Activated naive CD8-positive, alpha-beta T cell treated with anti-CD3 and anti-CD28 coated beads, Interleukin-2, amount 50 U/mL, for 24 hours (primary cell): ENCODE data around the gene KIAA1217.
"Not testable (repeated sequence)": the region's sequence is repeated elsewhere in the genome, so short reads cannot be mapped to it uniquely, and the experiment has no call there.

Experiments used
- ATAC-seq: fragments of 150-1000 bp; cut with Tn5 transposase; one replicate; pipeline ENCODE4 v1.10.0; 2021
- DNase-seq: peaks from one replicate; pipeline ENCODE4 v3.0.0; 2021
- H3K27ac Mint-ChIP-seq: one replicate; pipeline ENCODE4 v1.8.0; 2021; ENCODE audit warnings: mild to moderate bottlenecking, mixed read lengths
- H3K27me3 Mint-ChIP-seq: one replicate; pipeline ENCODE4 v1.8.0; 2021; ENCODE audit warnings: mixed read lengths
- H3K36me3 Mint-ChIP-seq: one replicate; pipeline ENCODE4 v1.8.0; 2021; ENCODE audit warnings: low read depth, mixed read lengths
- H3K4me1 Mint-ChIP-seq: one replicate; pipeline ENCODE4 v1.8.0; 2021; ENCODE audit warnings: mixed read lengths
- H3K4me3 Mint-ChIP-seq: one replicate; pipeline ENCODE4 v1.8.0; 2021; ENCODE audit warnings: mild to moderate bottlenecking, moderate library complexity, mixed read lengths
- H3K9me3 Mint-ChIP-seq: one replicate; pipeline ENCODE4 v1.8.0; 2021; ENCODE audit warnings: mixed read lengths

KIAA1217 gene

DNA sequence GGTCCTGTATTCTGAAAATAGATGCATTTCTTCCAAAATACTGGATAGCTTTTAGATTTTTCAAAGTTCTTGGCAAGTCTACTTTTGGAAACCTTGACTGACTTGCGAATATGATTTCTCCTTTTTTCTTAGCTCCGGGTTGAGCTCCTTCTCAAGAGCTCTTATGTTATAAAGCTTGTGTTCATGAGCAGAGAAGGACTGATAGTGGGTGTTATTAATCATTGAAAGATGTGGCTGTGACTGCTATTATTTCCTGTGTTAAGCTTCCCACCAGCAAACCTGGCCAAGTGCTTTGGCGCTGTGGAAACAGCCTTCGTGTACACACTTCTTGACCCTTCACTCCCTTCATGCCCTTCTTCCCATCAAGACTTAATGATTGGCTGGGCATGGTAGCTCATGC is 98.2 kb downstream of the KIAA1217 start:
- H3K4me1 Mint-ChIP-seq, result no peaks in the 10 kb centered on the region
- no peak overlapping the region for H3K27ac Mint-ChIP-seq
- no peak for DNase-seq
- H3K9me3 Mint-ChIP-seq, result no peaks in the 10 kb centered on the region
- no peaks in the 10 kb centered on the region for H3K27me3 Mint-ChIP-seq
- H3K36me3 Mint-ChIP-seq, result peaks cover 1% of the 10 kb centered on the region
- ATAC-seq, result no peak
- no peak overlapping the region for H3K4me3 Mint-ChIP-seq

DNA sequence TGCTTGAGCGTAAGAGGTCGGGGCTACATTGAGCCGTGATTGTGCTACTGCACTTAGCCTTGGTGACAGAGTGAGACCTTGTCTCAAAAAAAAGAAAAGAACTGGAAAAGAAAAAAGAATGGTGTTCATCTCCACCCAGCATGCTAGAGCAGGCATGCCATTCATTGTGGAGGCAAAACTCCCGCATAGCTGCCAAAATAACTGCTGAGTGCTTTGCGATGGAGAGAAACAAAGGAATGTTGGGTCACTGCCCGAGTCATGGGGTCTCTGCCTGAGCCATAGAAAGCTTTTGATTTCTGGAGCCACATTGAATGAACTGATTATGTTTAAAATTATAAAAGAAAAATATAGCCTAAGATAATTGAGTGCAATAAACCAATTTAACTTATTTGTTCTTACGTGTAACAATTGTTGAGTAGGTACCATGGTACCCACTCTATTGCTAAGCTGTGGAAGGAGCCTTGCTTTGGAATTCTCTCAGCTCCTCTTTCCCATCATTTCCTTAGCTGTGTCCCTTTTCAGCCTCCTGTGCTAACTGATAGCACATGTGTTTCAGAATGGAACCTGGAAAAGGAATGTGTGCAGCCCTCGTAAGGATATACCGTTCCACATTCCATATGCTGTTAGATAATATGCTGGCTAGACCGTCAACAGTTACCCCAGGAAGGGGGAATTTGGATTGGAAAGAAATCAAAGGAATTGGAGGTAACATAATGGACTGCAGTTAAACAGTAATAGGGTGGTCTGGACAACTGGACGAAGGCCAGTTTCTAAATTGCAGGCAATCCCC is 99.0 kb downstream of the KIAA1217 start:
- H3K27ac Mint-ChIP-seq, result no peak overlapping the region
- H3K4me1 Mint-ChIP-seq, result no peaks in the 10 kb centered on the region
- no peaks in the 10 kb centered on the region for H3K9me3 Mint-ChIP-seq
- peaks cover 1% of the 10 kb centered on the region for H3K36me3 Mint-ChIP-seq
- DNase-seq, result no peak
- no peaks in the 10 kb centered on the region for H3K27me3 Mint-ChIP-seq
- ATAC-seq, result no peak
- no peak overlapping the region for H3K4me3 Mint-ChIP-seq

DNA sequence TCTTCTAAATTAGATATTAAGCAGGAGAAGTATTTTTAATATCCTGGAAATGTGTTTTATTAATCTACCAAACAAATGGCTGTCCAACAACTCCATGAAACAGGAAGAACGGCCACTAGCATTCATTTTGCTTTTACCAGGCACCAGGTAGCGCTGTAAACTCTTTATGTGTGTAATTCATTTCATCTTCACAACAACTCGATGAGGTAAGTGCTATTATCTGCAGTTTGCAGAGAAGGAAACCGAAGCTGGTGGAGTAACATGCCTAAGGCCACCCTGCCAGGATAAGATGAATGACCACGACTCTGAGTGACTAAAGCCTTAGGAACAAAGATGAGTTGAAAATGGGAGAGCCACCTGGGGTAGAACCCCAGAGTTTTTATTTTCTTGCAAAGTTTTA is 101.2 kb downstream of the KIAA1217 start:
- ATAC-seq, result no peak
- H3K4me3 Mint-ChIP-seq, result no peak overlapping the region
- no peaks in the 10 kb centered on the region for H3K9me3 Mint-ChIP-seq
- H3K4me1 Mint-ChIP-seq, result no peaks in the 10 kb centered on the region
- no peaks in the 10 kb centered on the region for H3K27me3 Mint-ChIP-seq
- H3K36me3 Mint-ChIP-seq, result peaks cover 1% of the 10 kb centered on the region
- no peak overlapping the region for H3K27ac Mint-ChIP-seq
- DNase-seq, result no peak

DNA sequence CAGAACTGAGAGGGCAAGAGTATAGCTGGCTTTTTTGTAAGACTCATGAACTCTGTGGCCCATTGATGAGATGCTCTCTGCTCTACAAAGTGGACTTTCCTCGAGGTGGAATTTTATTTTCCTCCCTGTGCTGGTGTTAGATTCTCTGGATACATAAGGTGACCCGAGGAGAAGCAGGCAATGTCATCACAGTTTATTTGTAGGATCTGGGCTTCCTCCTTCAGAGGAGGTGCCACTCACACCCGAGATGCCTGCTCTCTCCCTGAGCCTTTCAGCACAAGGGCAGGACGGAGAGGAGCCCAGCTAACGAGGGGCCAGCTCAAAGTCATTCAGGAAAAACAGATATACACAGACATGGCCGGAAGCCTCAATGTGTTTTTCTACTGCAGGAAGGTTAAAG is 103.0 kb downstream of the KIAA1217 start:
- ATAC-seq, result no peak
- H3K4me3 Mint-ChIP-seq, result no peak overlapping the region

DNA sequence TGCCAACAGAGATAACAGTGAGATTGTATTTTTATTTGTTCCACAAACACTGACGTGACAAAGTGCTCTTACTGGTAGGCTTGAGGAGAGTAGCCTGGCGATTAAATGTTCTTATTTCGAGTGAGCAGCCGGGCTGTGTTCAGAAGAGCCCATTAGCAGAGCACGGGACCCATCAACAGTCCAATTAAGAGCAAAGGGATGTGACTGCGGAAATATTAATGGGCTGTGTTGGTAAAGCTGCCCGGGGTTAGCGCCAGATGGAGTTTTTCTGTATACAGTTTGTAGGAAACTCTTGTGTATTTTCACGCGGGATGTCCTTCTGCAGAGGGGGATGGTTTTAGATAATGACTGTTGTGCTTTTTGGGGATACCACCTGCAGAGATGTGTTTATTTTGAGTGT is 104.3 kb downstream of the KIAA1217 start:
- Mint-ChIP-seq H3K27ac (no peak overlapping the region), H3K4me3 (no peak overlapping the region)

More for the DNA sequence above, 103.0 kb downstream of the KIAA1217 start:
- no peak for DNase-seq
- no peak overlapping the region for H3K27ac Mint-ChIP-seq
- H3K27me3 Mint-ChIP-seq, result no peaks in the 10 kb centered on the region
- peaks cover 1% of the 10 kb centered on the region for H3K36me3 Mint-ChIP-seq
- H3K9me3 Mint-ChIP-seq, result no peaks in the 10 kb centered on the region
- H3K4me1 Mint-ChIP-seq, result no peaks in the 10 kb centered on the region

DNA sequence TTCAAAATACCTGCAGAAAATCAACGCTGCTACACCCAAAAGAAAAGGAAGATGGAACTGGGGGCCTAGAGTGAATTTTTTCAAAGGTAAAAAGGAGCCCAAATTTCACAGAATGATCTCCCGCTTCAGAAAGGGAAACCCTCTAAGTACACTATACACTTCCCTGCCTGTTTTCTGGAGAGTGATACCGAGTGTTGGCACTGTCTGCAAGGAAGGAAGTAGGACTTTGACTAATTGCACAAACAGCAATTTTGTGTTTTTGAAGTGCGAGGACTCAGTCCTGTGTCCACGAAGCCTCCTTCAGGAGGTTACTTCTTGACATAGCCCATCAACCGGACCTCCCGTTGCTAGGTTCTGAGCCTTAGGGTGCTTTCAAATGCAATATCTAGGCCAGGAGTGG is 106.3 kb downstream of the KIAA1217 start:
- DNase-seq, result no peak
- no peaks in the 10 kb centered on the region for H3K9me3 Mint-ChIP-seq
- no peak overlapping the region for H3K27ac Mint-ChIP-seq
- no peaks in the 10 kb centered on the region for H3K4me1 Mint-ChIP-seq
- no peaks in the 10 kb centered on the region for H3K27me3 Mint-ChIP-seq
- no peak overlapping the region for H3K4me3 Mint-ChIP-seq
- no peak for ATAC-seq
- H3K36me3 Mint-ChIP-seq, result no peaks in the 10 kb centered on the region

More for the DNA sequence above, 104.3 kb downstream of the KIAA1217 start:
- no peaks in the 10 kb centered on the region for H3K36me3 Mint-ChIP-seq
- DNase-seq (no peak), ATAC-seq (no peak)
- no peaks in the 10 kb centered on the region for H3K27me3 Mint-ChIP-seq
- no peaks in the 10 kb centered on the region for H3K4me1 Mint-ChIP-seq
- H3K9me3 Mint-ChIP-seq, result no peaks in the 10 kb centered on the region

DNA sequence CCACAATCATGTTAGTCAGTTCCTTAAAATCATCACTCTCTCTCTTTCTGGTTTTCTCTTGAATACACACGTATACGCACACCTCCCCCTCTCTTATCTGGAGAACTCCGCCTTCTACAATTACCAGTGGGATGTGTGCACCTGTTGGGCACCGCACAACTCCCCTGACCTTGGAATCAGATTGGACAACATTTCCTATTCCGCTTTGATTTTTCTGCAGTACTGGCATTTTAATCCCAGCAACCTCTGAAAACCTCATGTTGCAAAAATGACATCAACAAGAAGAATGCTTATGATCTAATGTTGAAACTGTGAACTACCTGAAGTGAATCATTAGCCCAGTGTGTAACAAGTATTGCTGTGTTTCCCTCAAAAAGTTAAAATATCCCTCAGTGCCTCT is 109.6 kb downstream of the KIAA1217 start:
- no peaks in the 10 kb centered on the region for H3K4me1 Mint-ChIP-seq
- H3K9me3 Mint-ChIP-seq, result no peaks in the 10 kb centered on the region
- no peak overlapping the region for H3K4me3 Mint-ChIP-seq
- DNase-seq (no peak), ATAC-seq (no peak)
- H3K36me3 Mint-ChIP-seq, result no peaks in the 10 kb centered on the region
- H3K27ac Mint-ChIP-seq, result no peak overlapping the region
- no peaks in the 10 kb centered on the region for H3K27me3 Mint-ChIP-seq

DNA sequence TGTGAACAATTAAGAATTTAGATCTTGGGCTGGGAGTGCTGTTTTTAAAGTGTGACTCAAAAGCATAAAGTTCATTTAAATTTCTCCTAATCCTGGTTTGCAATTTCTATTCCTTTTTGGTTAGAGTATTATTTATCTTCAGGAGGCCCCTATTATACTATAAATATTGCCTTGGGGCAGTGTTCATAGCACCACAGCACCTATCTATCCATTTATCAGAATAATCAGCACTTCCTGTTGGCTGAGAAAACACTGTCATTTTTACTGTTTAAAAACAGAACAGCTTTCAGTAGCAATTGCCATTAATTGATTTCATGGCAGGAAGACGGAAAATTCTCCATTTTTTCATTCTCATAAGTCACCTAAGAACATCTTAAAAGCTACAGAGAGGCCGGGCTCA is 111.4 kb downstream of the KIAA1217 start:
- no peak overlapping the region for H3K4me3 Mint-ChIP-seq
- H3K4me1 Mint-ChIP-seq, result no peaks in the 10 kb centered on the region
- H3K27me3 Mint-ChIP-seq, result no peaks in the 10 kb centered on the region
- ATAC-seq (no peak), DNase-seq (no peak)
- no peaks in the 10 kb centered on the region for H3K9me3 Mint-ChIP-seq
- H3K27ac Mint-ChIP-seq, result no peak overlapping the region
- H3K36me3 Mint-ChIP-seq, result no peaks in the 10 kb centered on the region

DNA sequence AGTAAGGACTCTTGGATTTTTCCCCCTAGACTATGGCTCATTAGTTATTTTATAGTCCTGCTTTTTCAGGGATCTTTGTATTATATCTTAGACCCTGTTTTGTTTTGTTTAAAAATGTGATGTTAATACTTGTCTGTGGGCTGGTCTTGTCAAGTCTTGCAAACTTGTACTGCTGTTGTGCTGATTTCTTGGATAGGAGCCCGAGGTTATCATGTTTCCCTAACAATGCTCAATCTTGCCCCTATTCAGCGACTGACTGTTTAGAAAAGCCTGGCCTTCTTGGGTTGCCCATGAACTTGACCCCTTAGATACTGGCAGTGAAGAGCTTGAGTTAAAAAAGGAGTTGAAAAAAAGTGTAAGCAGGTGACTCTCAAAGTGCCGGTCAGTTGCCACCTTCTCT is 115.7 kb downstream of the KIAA1217 start:
- no peak overlapping the region for H3K4me3 Mint-ChIP-seq
- no peak overlapping the region for H3K27ac Mint-ChIP-seq
- H3K9me3 Mint-ChIP-seq, result no peaks in the 10 kb centered on the region
- no peaks in the 10 kb centered on the region for H3K27me3 Mint-ChIP-seq
- H3K4me1 Mint-ChIP-seq, result no peaks in the 10 kb centered on the region
- H3K36me3 Mint-ChIP-seq, result no peaks in the 10 kb centered on the region
- no peak for ATAC-seq
- DNase-seq, result no peak

DNA sequence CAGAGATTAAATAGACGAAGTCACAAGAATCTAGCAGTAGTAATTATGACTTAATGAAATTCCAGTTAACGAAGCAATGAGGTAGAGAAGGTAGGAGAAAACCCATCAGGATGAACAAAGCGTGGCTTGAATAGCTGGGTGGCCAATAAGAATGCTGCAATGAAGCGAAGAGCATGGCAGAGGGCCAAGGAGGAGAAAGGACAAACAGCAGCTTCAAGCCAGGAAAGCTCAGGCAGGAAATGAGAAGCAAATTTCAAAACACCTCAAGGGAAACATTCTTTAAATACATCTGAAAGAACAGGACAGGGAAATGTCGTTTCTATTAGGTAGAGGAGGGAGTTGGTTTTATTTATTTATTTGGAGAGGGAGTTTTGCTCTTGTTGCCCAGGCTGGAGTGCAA is 122.5 kb downstream of the KIAA1217 start:
- Mint-ChIP-seq H3K27ac (no peak overlapping the region), H3K9me3 (no peaks in the 10 kb centered on the region), H3K4me1 (no peaks in the 10 kb centered on the region), H3K27me3 (peaks cover 4% of the 10 kb centered on the region), H3K4me3 (no peak overlapping the region), H3K36me3 (no peaks in the 10 kb centered on the region)
- DNase-seq (no peak), ATAC-seq (no peak)

DNA sequence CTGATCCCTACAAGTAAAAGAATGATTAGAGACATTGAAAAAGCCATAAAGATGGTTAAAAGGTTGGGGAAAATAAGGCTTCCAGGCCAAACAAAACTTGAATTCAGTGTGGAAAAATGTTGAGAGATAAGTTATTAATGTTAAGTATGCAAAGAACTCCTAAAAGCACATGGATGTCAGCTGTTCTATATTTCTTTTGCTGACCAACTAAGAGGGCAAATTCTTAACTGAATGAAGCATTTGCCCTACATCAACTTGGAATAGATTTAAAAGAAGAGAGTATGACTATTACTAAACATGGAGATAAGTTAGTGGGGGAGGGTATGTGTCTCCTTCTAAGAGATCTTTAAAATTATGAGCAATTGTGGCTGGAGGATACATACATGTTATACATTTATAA is 124.8 kb downstream of the KIAA1217 start:
- no peaks in the 10 kb centered on the region for H3K9me3 Mint-ChIP-seq
- DNase-seq (no peak), ATAC-seq (no peak)
- H3K27me3 Mint-ChIP-seq, result peaks cover 4% of the 10 kb centered on the region
- H3K4me1 Mint-ChIP-seq, result no peaks in the 10 kb centered on the region
- H3K27ac Mint-ChIP-seq, result no peak overlapping the region
- H3K36me3 Mint-ChIP-seq, result no peaks in the 10 kb centered on the region
- H3K4me3 Mint-ChIP-seq, result no peak overlapping the region

DNA sequence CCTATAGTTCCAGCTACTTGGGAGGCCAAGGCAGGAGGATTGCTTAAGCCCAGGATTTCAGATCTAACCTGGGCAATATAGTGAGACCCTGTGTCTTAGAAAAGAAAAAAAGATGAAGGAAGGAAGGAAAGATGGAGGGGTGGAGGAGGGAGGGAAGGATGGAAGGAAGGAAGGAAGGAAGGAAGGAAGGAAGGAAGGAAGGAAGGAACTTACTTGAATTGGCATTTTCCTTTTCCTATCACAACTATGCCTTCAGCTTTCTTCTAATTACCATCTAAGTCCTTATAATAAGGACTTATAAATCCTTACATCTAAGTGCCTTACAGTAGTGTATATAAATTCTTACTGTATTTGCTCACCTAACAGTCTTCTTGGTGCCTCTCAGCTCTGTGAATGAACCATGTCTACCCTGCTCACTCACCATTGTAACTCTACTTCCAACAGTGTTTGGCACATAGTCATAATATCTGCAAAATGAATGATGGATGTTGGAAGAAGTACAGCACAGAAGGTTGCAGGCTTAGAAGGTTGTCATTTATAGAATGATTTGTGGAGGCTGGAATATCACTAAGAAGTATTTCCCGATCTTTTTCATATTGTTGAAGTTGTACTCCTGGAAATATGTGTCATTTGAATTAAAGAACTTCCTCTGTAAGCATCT is 125.5 kb downstream of the KIAA1217 start:
- no peak for DNase-seq
- no peak for ATAC-seq
- Mint-ChIP-seq H3K9me3 (no peaks in the 10 kb centered on the region), H3K4me3 (no peak overlapping the region), H3K27ac (no peak overlapping the region), H3K4me1 (no peaks in the 10 kb centered on the region), H3K36me3 (no peaks in the 10 kb centered on the region), H3K27me3 (peaks cover 4% of the 10 kb centered on the region)

DNA sequence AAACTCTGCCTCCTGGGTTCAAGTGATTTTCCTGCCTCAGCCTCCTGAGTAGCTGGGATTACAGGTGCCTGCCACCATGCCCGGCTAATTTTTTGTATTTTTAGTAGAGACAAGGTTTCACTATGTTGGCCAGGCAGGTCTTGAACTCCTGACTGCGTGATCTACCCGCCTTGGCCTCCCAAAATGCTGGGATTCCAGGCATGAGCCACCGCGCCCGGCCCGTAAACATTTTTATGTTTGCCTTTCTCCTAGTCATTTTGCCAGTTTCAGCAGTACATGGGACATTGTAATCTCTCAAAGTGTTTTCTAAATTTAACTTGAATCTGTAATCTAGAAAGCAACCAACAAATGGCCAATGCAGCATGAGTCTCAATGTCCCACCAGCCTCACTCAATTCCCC is 128.8 kb downstream of the KIAA1217 start:
- not testable (repeated sequence) for ATAC-seq, H3K36me3 Mint-ChIP-seq, DNase-seq, H3K9me3 Mint-ChIP-seq, H3K27me3 Mint-ChIP-seq, H3K4me1 Mint-ChIP-seq, H3K4me3 Mint-ChIP-seq, H3K27ac Mint-ChIP-seq

DNA sequence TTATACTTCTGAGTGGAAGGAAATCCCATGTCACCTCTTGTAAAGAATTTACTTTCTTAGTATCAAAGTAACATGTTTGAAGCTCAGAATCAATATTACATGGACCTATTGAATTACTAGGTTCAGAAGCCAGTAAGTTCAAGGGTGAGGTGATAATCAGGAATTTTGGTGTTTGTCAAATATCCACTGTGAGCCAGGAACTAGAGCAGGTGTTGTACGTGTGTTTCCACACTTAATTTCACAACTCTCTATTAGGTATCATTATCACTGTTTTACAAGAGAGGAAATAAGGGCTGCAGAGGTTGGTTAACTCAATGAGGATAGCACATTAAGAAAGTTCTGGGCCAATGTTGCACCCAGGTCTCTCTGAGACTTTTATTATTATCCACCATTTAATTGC is 130.4 kb downstream of the KIAA1217 start:
- Mint-ChIP-seq H3K27me3 (no peaks in the 10 kb centered on the region), H3K4me3 (no peak overlapping the region), H3K27ac (no peak overlapping the region), H3K36me3 (no peaks in the 10 kb centered on the region), H3K9me3 (no peaks in the 10 kb centered on the region), H3K4me1 (no peaks in the 10 kb centered on the region)
- ATAC-seq (no peak), DNase-seq (no peak)

DNA sequence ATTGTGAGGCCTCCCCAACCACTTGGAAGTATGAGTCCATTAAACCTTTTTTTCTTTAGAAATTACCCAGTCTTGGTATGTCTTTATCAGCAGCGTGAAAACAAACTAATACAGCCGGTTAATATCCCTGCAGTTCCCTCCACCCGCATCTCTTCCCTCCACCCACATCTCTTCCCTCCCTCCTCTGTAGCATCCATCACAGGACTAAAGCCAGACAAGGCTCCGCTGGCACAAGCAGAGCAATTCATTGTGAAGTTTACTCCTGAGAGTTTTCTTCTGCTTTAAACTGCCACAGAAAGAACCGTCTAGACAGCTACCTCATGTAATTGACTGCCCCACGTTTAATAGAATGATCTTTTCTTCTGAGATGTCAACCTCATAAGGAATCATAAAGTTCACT is 131.5 kb downstream of the KIAA1217 start:
- Mint-ChIP-seq H3K36me3 (no peaks in the 10 kb centered on the region), H3K27me3 (no peaks in the 10 kb centered on the region), H3K4me1 (no peaks in the 10 kb centered on the region), H3K9me3 (no peaks in the 10 kb centered on the region), H3K27ac (no peak overlapping the region), H3K4me3 (no peak overlapping the region)
- ATAC-seq (no peak), DNase-seq (no peak)
